Activated CD4-positive, CD25-positive, alpha-beta regulatory T cell treated with anti-CD3 and anti-CD28 coated beads, Interleukin-2, amount 50 U/mL, for 24 hours (primary cell): ENCODE results near the gene VGLL2.
"Not testable (repeated sequence)": the region's sequence is repeated elsewhere in the genome, so short reads cannot be mapped to it uniquely, and the experiment has no call there.

Source experiments
- ATAC-seq, 2 donors: fragments of 150-1000 bp; cut with Tn5 transposase; one replicate each; pipeline ENCODE4 v1.10.0; 2021; ENCODE audit warnings: mild to moderate bottlenecking in 1 of 2, moderate library complexity in 1 of 2

Gene VGLL2

GRCh38 chr6:117265410-117266256 lies at the start of gene VGLL2:
Gene VGLL2 (plus strand): TSS chr6:117265558. CDS start chr6:117265764, 206 bp downstream.
- ATAC-seq = peak in 1 of 2 donors; percentile 5

- no peak for ATAC-seq
Measured at GRCh38 chr6:117222861-117223260, 42.5 kb upstream of the VGLL2 start.

- no peak for ATAC-seq
Measured at GRCh38 chr6:117226778-117227177, 38.6 kb upstream of the VGLL2 start.

- no peak for ATAC-seq
Measured at GRCh38 chr6:117227245-117227962, 38.0 kb upstream of the VGLL2 start.

GRCh38 chr6:117228202-117228601 lies 37.2 kb upstream of the VGLL2 start:
- no peak for ATAC-seq

GRCh38 chr6:117229870-117230269 lies 35.5 kb upstream of the VGLL2 start:
- no peak for ATAC-seq

- no peak for ATAC-seq
Measured at GRCh38 chr6:117231466-117231865, 33.9 kb upstream of the VGLL2 start.

- ATAC-seq = no peak
Measured at GRCh38 chr6:117232196-117232595, 33.2 kb upstream of the VGLL2 start.

- no peak for ATAC-seq
Measured at GRCh38 chr6:117233145-117233544, 32.2 kb upstream of the VGLL2 start.

- no peak for ATAC-seq
Measured at GRCh38 chr6:117237561-117237960, 27.8 kb upstream of the VGLL2 start.

- ATAC-seq = not testable (repeated sequence)
Measured at GRCh38 chr6:117244571-117244970, 20.8 kb upstream of the VGLL2 start.

GRCh38 chr6:117244979-117245378 lies 20.4 kb upstream of the VGLL2 start:
- ATAC-seq = not testable (repeated sequence)

GRCh38 chr6:117253785-117254184 lies 11.6 kb upstream of the VGLL2 start:
- ATAC-seq = no peak

- no peak for ATAC-seq
Measured at GRCh38 chr6:117262799-117263198, 2.6 kb upstream of the VGLL2 start.

- ATAC-seq = no peak
Measured at GRCh38 chr6:117263353-117263927, 1.9 kb upstream of the VGLL2 start.

- no peak for ATAC-seq
Measured at GRCh38 chr6:117264369-117264691, 1.0 kb upstream of the VGLL2 start.

- ATAC-seq = peak in 1 of 2 donors; percentile 22
Measured at GRCh38 chr6:117264692-117265409, 507 bp upstream of the VGLL2 start.

GRCh38 chr6:117266257-117267053 lies 1.1 kb downstream of the VGLL2 start:
- no peak for ATAC-seq

- ATAC-seq = no peak
Measured at GRCh38 chr6:117267054-117267347, 1.6 kb downstream of the VGLL2 start.

GRCh38 chr6:117267766-117268534 lies 2.6 kb downstream of the VGLL2 start:
- no peak for ATAC-seq

GRCh38 chr6:117268924-117269323 lies 3.6 kb downstream of the VGLL2 start:
- no peak for ATAC-seq

GRCh38 chr6:117269638-117270054 lies 4.3 kb downstream of the VGLL2 start:
- ATAC-seq = no peak
